Measurements from ENCODE around the gene SLC23A1. TPM values are rescaled to one million over a fixed set of nuclear protein-coding genes. Genes with fewer than 3 reads are reported as not detected.
"Not testable (repeated sequence)": the region's sequence is repeated elsewhere in the genome, so short reads cannot be mapped to it uniquely, and the experiment has no call there.

Gene SLC23A1
- not detected for total RNA-seq (ENCODE audit: insufficient read depth, low replicate concordance)

GRCh38 chr5:139383275-139383992, at the start of gene SLC23A1:
Gene SLC23A1, minus strand, starts transcription at chr5:139383297. Its CDS starts 44 bp downstream, at chr5:139383253.
- DNase-seq (ENCODE audit: low spot score) = no peak

- DNase-seq (ENCODE audit: low spot score) = no peak
Measured at GRCh38 chr5:139431706-139432105, 48.6 kb upstream of the SLC23A1 start.

- DNase-seq (ENCODE audit: low spot score) = no peak
Measured at GRCh38 chr5:139430015-139430414, 46.9 kb upstream of the SLC23A1 start.

GRCh38 chr5:139426203-139426885, 43.2 kb upstream of the SLC23A1 start:
- no peak for DNase-seq (ENCODE audit: low spot score)

- no peak for DNase-seq (ENCODE audit: low spot score)
Measured at GRCh38 chr5:139425497-139425896, 42.4 kb upstream of the SLC23A1 start.

- DNase-seq (ENCODE audit: low spot score) = peak; percentile 81
Measured at GRCh38 chr5:139422307-139422893, 39.3 kb upstream of the SLC23A1 start.

- no peak for DNase-seq (ENCODE audit: low spot score)
Measured at GRCh38 chr5:139419226-139420192, 36.4 kb upstream of the SLC23A1 start.

- DNase-seq (ENCODE audit: low spot score) = no peak
Measured at GRCh38 chr5:139418793-139419192, 35.7 kb upstream of the SLC23A1 start.

- DNase-seq (ENCODE audit: low spot score) = peak; percentile 61
Measured at GRCh38 chr5:139417214-139417613, 34.1 kb upstream of the SLC23A1 start.

GRCh38 chr5:139416651-139417050, 33.6 kb upstream of the SLC23A1 start:
- DNase-seq (ENCODE audit: low spot score) = no peak

- DNase-seq (ENCODE audit: low spot score) = no peak
Measured at GRCh38 chr5:139415869-139416268, 32.8 kb upstream of the SLC23A1 start.

GRCh38 chr5:139415221-139415861, 32.2 kb upstream of the SLC23A1 start:
- no peak for DNase-seq (ENCODE audit: low spot score)

GRCh38 chr5:139414581-139415130, 31.6 kb upstream of the SLC23A1 start:
- no peak for DNase-seq (ENCODE audit: low spot score)

GRCh38 chr5:139413963-139414362, 30.9 kb upstream of the SLC23A1 start:
- no peak for DNase-seq (ENCODE audit: low spot score)

- no peak for DNase-seq (ENCODE audit: low spot score)
Measured at GRCh38 chr5:139413153-139413552, 30.1 kb upstream of the SLC23A1 start.

GRCh38 chr5:139410993-139411828, 28.1 kb upstream of the SLC23A1 start:
- peak; percentile 69 for DNase-seq (ENCODE audit: low spot score)

- DNase-seq (ENCODE audit: low spot score) = no peak
Measured at GRCh38 chr5:139410121-139410992, 27.3 kb upstream of the SLC23A1 start.

- not testable (repeated sequence) for DNase-seq (ENCODE audit: low spot score)
Measured at GRCh38 chr5:139409116-139409515, 26.0 kb upstream of the SLC23A1 start.

- DNase-seq (ENCODE audit: low spot score) = no peak
Measured at GRCh38 chr5:139408191-139408590, 25.1 kb upstream of the SLC23A1 start.
